ENCODE results near the gene ZSCAN16.

- TF ChIP-seq CTCF (IDR thresholded peaks at IDR 0.05) (no peak), POLR2A (IDR thresholded peaks at IDR 0.05) (no peak)
These were observed 10.3 kb downstream of the ZSCAN16 start for GRCh38 chr6:28134716-28135115.

All from Peyer's patch (tissue), 4 donors.